MCF 10A (cell line): ENCODE data around the gene AP4M1. TPM values are rescaled to one million over a fixed set of nuclear protein-coding genes. Genes with fewer than 3 reads are reported as not detected.

Source experiments
- BruUV-seq: library from RNA; stranded (reverse); fragments of 400-500 nt; replicated peaks from 2 replicates; lab custom pipeline; 2021; lab: Mats Ljungman, UMichigan
- CTCF ChIA-PET: fragments of 300-600 bp; sonication (Branson Sonifier 250); formaldehyde crosslinking; extraction: SDS; loops from one replicate; lab custom pipeline; 2021; ENCODE audit warnings: antibody characterized with exemption, inconsistent platforms; lab: Yijun Ruan, JAX
- POLR2A ChIA-PET: fragments of 300-600, 350-650 bp; sonication (Branson Sonifier 250); formaldehyde crosslinking; extraction: SDS; loops from one replicate; lab custom pipeline; 2020; ENCODE audit warnings: antibody characterized with exemption, inconsistent platforms; lab: Yijun Ruan, JAX
- DNase-seq: peaks from one replicate; pipeline ENCODE4 v3.0.0-alpha.2; 2018; ENCODE audit not compliant: unreplicated experiment
- H3K27ac Mint-ChIP-seq: one replicate; pipeline ENCODE4 v1.8.0; 2022; ENCODE audit warnings: mild to moderate bottlenecking, low read depth, mixed read lengths; ENCODE audit not compliant: unreplicated experiment
- H3K27me3 Mint-ChIP-seq: one replicate; pipeline ENCODE4 v1.8.0; 2022; ENCODE audit warnings: mixed read lengths; ENCODE audit not compliant: insufficient read depth, unreplicated experiment
- H3K36me3 Mint-ChIP-seq: one replicate; pipeline ENCODE4 v1.8.0; 2022; ENCODE audit warnings: mild to moderate bottlenecking, moderate library complexity, mixed read lengths; ENCODE audit not compliant: insufficient read depth, unreplicated experiment
- H3K4me1 Mint-ChIP-seq: one replicate; pipeline ENCODE4 v1.8.0; 2022; ENCODE audit warnings: mixed read lengths; ENCODE audit not compliant: insufficient read depth, unreplicated experiment
- H3K4me3 Mint-ChIP-seq: one replicate; pipeline ENCODE4 v1.8.0; 2022; ENCODE audit warnings: mild to moderate bottlenecking, moderate library complexity, mixed read lengths; ENCODE audit not compliant: unreplicated experiment
- H3K9me3 Mint-ChIP-seq: one replicate; pipeline ENCODE4 v1.8.0; 2022; ENCODE audit warnings: mixed read lengths; ENCODE audit not compliant: unreplicated experiment
- CTCF ChIP-seq: fragments of 200-600 bp; IDR thresholded peaks from one replicate; pipeline ENCODE4 v1.8.0; 2022; ENCODE audit warnings: antibody characterized with exemption, mild to moderate bottlenecking; ENCODE audit not compliant: unreplicated experiment
- intact Hi-C: fragments of 100-400 bp; cut with micrococcal nuclease; formaldehyde crosslinking; loops from 2 replicates; pipeline ENCODE4 v1.14.1; 2022
- total RNA-seq: library from RNA; stranded (reverse); gene quantifications from 2 replicates; pipeline ENCODE4 v1.2.3, GENCODE V29; 2022

Gene AP4M1
- total RNA-seq, 1 experiment from 2014 or later, result 13.5 TPM

GRCh38 chr7:100091411-100092181, 9.8 kb upstream of the AP4M1 start:
- H3K27me3 Mint-ChIP-seq, result no peaks in the 10 kb centered on the region
- TF ChIP-seq CTCF, result no peak
- TSS peak; percentile 78 for BruUV-seq

GRCh38 chr7:100093054-100093453, 8.4 kb upstream of the AP4M1 start:
- ChIA-PET CTCF (no interaction called here), POLR2A (no interaction called here)
- no peak for TF ChIP-seq CTCF
- intact Hi-C loops, result no loop called here
- H3K4me1 Mint-ChIP-seq, result peaks cover 21% of the 10 kb centered on the region
- no peaks in the 10 kb centered on the region for H3K9me3 Mint-ChIP-seq
- no peak overlapping the region for H3K27ac Mint-ChIP-seq
- peaks cover 90% of the 10 kb centered on the region for H3K36me3 Mint-ChIP-seq
- DNase-seq, result no peak
- H3K27me3 Mint-ChIP-seq, result no peaks in the 10 kb centered on the region
- H3K4me3 Mint-ChIP-seq, result no peak overlapping the region
- BruUV-seq, result no TSS peak

More at GRCh38 chr7:100091411-100092181, 9.8 kb upstream of the AP4M1 start:
- ChIA-PET CTCF (no interaction called here), POLR2A (interaction anchor here (0.9 to 3.7 kb wide), 5 partner anchors 9 to 39 kb away, joined by 3 to 92 read pairs (median 4); partner anchors contain the start of genes AP4M1, MBLAC1, MCM7 and ZNF3)
- peaks cover 75% of the 10 kb centered on the region for H3K36me3 Mint-ChIP-seq
- intact Hi-C loops, result no loop called here
- no peak overlapping the region for H3K4me3 Mint-ChIP-seq
- no peak overlapping the region for H3K27ac Mint-ChIP-seq
- peaks cover 18% of the 10 kb centered on the region for H3K4me1 Mint-ChIP-seq
- no peak for DNase-seq
- H3K9me3 Mint-ChIP-seq, result no peaks in the 10 kb centered on the region

GRCh38 chr7:100093498-100093897, 7.9 kb upstream of the AP4M1 start:
- TF ChIP-seq CTCF, result no peak
- intact Hi-C loops, result no loop called here
- POLR2A ChIA-PET, result no interaction called here
- CTCF ChIA-PET, result interaction anchor here (0.6 to 1.2 kb wide), 2 partner anchors 11 to 72 kb away, joined by 3 read pairs; no protein-coding TSS in a partner anchor
- peaks cover 25% of the 10 kb centered on the region for H3K4me1 Mint-ChIP-seq
- BruUV-seq, result no TSS peak
- DNase-seq, result no peak
- no peaks in the 10 kb centered on the region for H3K27me3 Mint-ChIP-seq
- H3K9me3 Mint-ChIP-seq, result no peaks in the 10 kb centered on the region
- H3K4me3 Mint-ChIP-seq, result no peak overlapping the region
- H3K27ac Mint-ChIP-seq, result peak overlapping the region; percentile 11
- peaks cover 94% of the 10 kb centered on the region for H3K36me3 Mint-ChIP-seq

- peaks cover 29% of the 10 kb centered on the region for H3K4me1 Mint-ChIP-seq
- TF ChIP-seq CTCF, result no peak
- DNase-seq, result no peak
- no TSS peak for BruUV-seq
- peaks cover 95% of the 10 kb centered on the region for H3K36me3 Mint-ChIP-seq
- intact Hi-C loops, result no loop called here
- H3K27ac Mint-ChIP-seq, result peak overlapping the region; percentile 11
- no peak overlapping the region for H3K4me3 Mint-ChIP-seq
- POLR2A ChIA-PET, result no interaction called here
- CTCF ChIA-PET, result interaction anchor here (0.6 to 1.2 kb wide), 2 partner anchors 12 to 71 kb away, joined by 3 read pairs; no protein-coding TSS in a partner anchor
- H3K9me3 Mint-ChIP-seq, result no peaks in the 10 kb centered on the region
- H3K27me3 Mint-ChIP-seq, result no peaks in the 10 kb centered on the region
Measured at GRCh38 chr7:100093925-100094486, 7.4 kb upstream of the AP4M1 start.
